ENCODE data around the gene KCNH8. TPM values are rescaled to one million over a fixed set of nuclear protein-coding genes. Genes with fewer than 3 reads are reported as not detected.
A peak's percentile ranks its signal among the peaks of the same experiment; 100 is the strongest.
"Not testable (repeated sequence)": the region's sequence is repeated elsewhere in the genome, so short reads cannot be mapped to it uniquely, and the experiment has no call there.

Gene KCNH8
- total RNA-seq: not detected in 2 replicates

DNA sequence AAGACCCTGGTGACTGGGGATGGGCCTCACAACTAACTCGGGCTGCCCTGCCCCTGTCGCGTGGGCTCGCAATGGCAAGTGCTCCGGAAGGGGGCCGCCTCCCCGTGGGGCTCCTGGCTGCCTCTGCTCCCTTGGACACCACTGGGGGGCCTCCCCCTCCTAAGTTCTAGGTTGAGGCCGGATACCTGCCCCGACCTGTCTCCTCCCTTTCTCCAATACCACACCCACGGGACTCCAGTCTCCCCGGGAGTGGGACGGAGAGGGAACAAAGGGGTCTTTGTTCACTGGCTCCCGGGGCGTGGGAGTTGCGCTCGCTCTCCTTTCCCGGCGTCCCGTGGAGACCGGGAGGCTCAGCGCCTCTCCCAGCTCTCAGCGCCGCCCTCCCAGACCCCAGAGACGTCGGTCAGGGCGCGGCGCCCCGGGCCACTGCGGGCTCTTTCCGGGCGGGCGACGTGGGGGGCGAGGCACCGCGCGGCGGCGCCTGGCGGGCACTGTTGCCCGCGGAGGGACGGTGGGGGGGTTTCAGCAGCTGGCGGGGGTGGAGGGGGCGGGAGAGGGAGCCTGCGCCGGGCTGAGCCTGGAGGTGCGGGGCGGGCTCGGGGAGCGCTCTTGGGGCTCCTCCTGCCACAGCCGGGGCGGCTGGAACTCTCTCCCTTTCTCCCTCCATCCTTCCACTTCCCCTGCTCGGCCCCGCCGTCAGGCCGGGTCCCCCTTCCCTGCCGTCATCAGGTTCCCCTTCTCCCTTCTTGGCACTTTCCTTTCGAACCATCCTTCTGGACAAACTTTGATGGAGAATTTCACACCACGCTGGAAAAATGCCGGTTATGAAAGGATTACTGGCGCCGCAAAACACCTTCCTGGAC is at the start of gene KCNH8:
KCNH8 (plus strand) TSS at position 606 of the 863 bp plus-strand sequence; CDS start at position 816, 210 bp downstream.
- no peak within 1 kb of the TSS for H3K27ac ChIP-seq (ENCODE audit: low read depth, low read length)
- no peaks in the 10 kb centered on the region for H4K20me1 ChIP-seq (ENCODE audit: insufficient read depth, low read length)
- peak within 1 kb of the TSS; percentile 69 for H2AFZ ChIP-seq (ENCODE audit: low read length)
- H3K4me2 ChIP-seq (ENCODE audit: insufficient read depth, low read length): peak within 1 kb of the TSS; percentile 82
- no peaks in the 10 kb centered on the region for H3K79me2 ChIP-seq (ENCODE audit: insufficient read depth, low read length)
- H3K4me3 ChIP-seq (ENCODE audit: insufficient read depth, low read length): peak within 1 kb of the TSS; percentile 71
- TF ChIP-seq, protein P1, sequence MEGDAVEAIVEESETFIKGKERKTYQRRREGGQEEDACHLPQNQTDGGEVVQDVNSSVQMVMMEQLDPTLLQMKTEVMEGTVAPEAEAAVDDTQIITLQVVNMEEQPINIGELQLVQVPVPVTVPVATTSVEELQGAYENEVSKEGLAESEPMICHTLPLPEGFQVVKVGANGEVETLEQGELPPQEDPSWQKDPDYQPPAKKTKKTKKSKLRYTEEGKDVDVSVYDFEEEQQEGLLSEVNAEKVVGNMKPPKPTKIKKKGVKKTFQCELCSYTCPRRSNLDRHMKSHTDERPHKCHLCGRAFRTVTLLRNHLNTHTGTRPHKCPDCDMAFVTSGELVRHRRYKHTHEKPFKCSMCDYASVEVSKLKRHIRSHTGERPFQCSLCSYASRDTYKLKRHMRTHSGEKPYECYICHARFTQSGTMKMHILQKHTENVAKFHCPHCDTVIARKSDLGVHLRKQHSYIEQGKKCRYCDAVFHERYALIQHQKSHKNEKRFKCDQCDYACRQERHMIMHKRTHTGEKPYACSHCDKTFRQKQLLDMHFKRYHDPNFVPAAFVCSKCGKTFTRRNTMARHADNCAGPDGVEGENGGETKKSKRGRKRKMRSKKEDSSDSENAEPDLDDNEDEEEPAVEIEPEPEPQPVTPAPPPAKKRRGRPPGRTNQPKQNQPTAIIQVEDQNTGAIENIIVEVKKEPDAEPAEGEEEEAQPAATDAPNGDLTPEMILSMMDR (IDR thresholded peaks at IDR 0.05; ENCODE audit: extremely low read depth, low read depth, low read length): no peak
- H3K27me3 ChIP-seq (ENCODE audit: insufficient read depth, low read length): peaks cover 6% of the 10 kb centered on the region
- no peaks in the 10 kb centered on the region for H3K4me1 ChIP-seq (ENCODE audit: insufficient read depth, low read length)
- H3K36me3 ChIP-seq (ENCODE audit: insufficient read depth, low read length): no peaks in the 10 kb centered on the region
- no peaks in the 10 kb centered on the region for H3K9me3 ChIP-seq (ENCODE audit: low read depth, low read length)
- DNase-seq (ENCODE audit: insufficient read length, low spot score, missing footprints): peak; percentile 48

DNA sequence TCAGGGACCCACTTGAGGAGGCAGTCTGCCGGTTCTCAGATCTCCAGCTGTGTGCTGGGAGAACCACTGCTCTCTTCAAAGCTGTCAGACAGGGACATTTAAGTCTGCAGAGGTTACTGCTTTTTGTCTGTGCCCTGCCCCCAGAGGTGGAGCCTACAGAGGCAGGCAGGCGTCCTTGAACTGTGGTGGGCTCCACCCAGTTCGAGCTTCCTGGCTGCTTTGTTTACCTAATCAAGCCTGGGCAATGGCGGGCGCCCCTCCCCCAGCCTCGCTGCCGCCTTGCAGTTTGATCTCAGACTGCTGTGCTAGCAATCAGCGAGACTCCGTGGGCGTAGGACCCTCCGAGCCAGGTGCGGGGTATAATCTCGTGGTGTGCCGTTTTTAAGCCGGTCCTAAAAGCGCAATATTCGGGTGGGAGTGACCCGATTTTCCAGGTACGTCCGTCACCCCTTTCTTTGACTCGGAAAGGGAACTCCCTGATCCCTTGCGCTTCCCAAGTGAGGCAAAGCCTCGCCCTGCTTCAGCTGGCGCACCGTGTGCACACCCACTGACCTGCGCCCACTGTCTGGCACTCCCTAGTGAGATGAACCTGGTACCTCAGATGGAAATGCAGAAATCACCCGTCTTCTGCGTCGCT is 45.5 kb upstream of the KCNH8 start:
- not testable (repeated sequence) for H2AFZ ChIP-seq (ENCODE audit: low read length); H4K20me1 ChIP-seq (ENCODE audit: insufficient read depth, low read length); H3K36me3 ChIP-seq (ENCODE audit: insufficient read depth, low read length); H3K4me2 ChIP-seq (ENCODE audit: insufficient read depth, low read length); H3K79me2 ChIP-seq (ENCODE audit: insufficient read depth, low read length); H3K27ac ChIP-seq (ENCODE audit: low read depth, low read length); DNase-seq (ENCODE audit: insufficient read length, low spot score, missing footprints); H3K27me3 ChIP-seq (ENCODE audit: insufficient read depth, low read length); H3K4me3 ChIP-seq (ENCODE audit: insufficient read depth, low read length); H3K9me3 ChIP-seq (ENCODE audit: low read depth, low read length); H3K4me1 ChIP-seq (ENCODE audit: insufficient read depth, low read length)

DNA sequence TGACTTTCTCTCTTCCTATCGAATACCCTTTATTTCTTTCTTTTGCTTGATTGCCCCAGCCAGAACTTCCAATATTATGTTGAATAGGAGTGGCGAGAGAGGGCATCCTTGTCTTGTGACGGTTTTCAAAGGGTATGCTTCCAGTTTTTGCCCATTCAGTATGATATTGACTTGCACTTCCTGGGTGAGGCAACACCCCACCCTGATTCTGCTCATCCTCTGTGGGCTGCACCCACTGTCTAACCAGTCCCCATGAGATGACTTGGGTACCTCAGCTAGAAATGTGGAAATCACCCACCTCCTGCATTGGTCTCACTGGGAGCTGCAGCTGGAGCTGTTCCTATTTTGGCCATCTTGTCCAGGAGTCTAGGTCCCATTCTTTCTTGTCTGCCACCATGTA is 44.8 kb upstream of the KCNH8 start:
- no peaks in the 10 kb centered on the region for H3K9me3 ChIP-seq (ENCODE audit: low read depth, low read length)
- H3K27ac ChIP-seq (ENCODE audit: low read depth, low read length): no peak overlapping the region
- H3K4me3 ChIP-seq (ENCODE audit: insufficient read depth, low read length): no peak overlapping the region
- H2AFZ ChIP-seq (ENCODE audit: low read length): no peak overlapping the region
- no peaks in the 10 kb centered on the region for H3K4me1 ChIP-seq (ENCODE audit: insufficient read depth, low read length)
- no peaks in the 10 kb centered on the region for H3K79me2 ChIP-seq (ENCODE audit: insufficient read depth, low read length)
- no peaks in the 10 kb centered on the region for H3K36me3 ChIP-seq (ENCODE audit: insufficient read depth, low read length)
- TF ChIP-seq, protein P1 (IDR thresholded peaks at IDR 0.05; ENCODE audit: extremely low read depth, low read depth, low read length): no peak
- H3K27me3 ChIP-seq (ENCODE audit: insufficient read depth, low read length): no peaks in the 10 kb centered on the region
- DNase-seq (ENCODE audit: insufficient read length, low spot score, missing footprints): no peak
- H4K20me1 ChIP-seq (ENCODE audit: insufficient read depth, low read length): no peaks in the 10 kb centered on the region
- H3K4me2 ChIP-seq (ENCODE audit: insufficient read depth, low read length): no peak overlapping the region

DNA sequence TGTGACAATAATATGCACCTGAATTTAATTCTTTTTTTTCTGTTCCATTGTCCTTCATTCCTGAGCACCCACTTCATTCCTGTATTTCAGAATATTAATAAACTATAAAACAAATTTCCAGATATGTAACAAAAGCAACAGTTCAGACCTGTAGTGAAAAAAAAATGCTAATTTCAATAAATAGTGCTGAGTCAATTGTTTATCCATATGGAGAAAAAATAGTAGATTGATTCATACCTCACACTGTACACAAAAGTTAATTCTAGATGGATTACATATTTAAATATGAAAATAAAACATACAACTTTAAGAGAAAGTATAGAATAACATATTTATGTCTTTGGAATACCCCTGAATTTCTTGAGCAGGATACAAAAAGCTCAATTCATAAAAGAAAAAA is 43.9 kb upstream of the KCNH8 start:
- Histone ChIP-seq H3K79me2 (ENCODE audit: insufficient read depth, low read length) (no peaks in the 10 kb centered on the region), H3K27me3 (ENCODE audit: insufficient read depth, low read length) (no peaks in the 10 kb centered on the region), H3K4me1 (ENCODE audit: insufficient read depth, low read length) (no peaks in the 10 kb centered on the region), H4K20me1 (ENCODE audit: insufficient read depth, low read length) (no peaks in the 10 kb centered on the region), H2AFZ (ENCODE audit: low read length) (no peak overlapping the region), H3K27ac (ENCODE audit: low read depth, low read length) (no peak overlapping the region), H3K4me2 (ENCODE audit: insufficient read depth, low read length) (no peak overlapping the region), H3K36me3 (ENCODE audit: insufficient read depth, low read length) (no peaks in the 10 kb centered on the region), H3K9me3 (ENCODE audit: low read depth, low read length) (no peaks in the 10 kb centered on the region), H3K4me3 (ENCODE audit: insufficient read depth, low read length) (no peak overlapping the region)
- TF ChIP-seq, protein P1 (IDR thresholded peaks at IDR 0.05; ENCODE audit: extremely low read depth, low read depth, low read length): no peak
- DNase-seq (ENCODE audit: insufficient read length, low spot score, missing footprints): no peak

All from osteoblast (primary cell).